Measurements from ENCODE around the gene ERMP1.
"Not testable (repeated sequence)": the region's sequence is repeated elsewhere in the genome, so short reads cannot be mapped to it uniquely, and the experiment has no call there.

ERMP1 gene

DNA sequence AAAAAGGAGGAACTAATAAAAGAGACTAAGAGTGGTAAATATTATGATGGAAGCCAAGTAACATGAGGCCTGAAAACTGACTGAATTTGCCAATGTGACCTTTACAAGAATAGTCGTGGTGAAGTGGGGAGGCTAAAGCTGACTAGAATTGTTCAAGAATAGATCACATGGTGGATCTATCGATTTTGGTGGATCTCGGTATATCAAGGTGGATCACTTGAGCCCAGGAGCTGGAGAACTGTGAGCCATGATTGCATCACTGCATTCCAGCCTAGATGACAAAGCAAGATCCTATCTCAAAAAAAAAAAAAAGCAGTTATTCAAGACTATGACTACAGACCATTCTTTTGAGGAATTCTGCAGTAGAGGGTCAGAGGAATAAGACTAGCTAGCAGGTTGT is 15.1 kb downstream of the ERMP1 start:
- DNase-seq (ENCODE audit: low spot score), result peak; percentile 26

DNA sequence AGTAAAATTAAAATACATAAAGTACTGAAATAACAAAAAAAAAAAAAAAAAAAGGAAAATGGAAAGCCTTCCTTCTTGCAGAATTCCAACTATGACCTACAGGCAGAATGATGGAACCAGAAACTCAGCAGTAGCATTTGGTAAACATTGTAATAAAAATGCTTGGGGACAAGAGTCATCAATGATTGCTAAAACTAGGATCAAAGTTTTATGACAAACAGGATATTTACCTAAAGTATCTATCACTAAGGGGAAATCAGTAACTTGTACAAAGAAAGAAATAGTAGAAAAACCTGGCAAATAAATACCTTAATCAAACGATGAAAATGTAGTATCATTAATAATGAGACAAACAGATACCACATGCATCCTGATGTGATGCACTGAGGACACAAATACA is 17.5 kb downstream of the ERMP1 start:
- no peak for DNase-seq (ENCODE audit: low spot score)

DNA sequence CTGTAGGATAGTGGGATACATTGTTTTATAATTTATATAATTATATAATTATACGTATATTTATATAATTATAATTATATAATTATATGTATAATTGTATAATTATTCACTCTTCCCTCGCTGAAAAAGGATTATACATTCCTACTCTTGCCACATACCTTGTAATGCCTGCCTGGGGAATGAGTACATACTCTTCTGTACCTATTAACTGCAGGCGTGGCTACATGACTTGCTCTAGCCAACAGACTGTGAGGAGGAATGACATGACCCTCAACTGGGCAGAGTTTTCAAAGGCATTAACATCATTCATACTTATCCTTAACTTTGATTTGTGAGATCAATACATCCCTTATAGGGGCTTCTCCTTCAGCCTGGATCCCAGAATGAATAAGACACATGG is 19.1 kb downstream of the ERMP1 start:
- DNase-seq (ENCODE audit: low spot score), result no peak

DNA sequence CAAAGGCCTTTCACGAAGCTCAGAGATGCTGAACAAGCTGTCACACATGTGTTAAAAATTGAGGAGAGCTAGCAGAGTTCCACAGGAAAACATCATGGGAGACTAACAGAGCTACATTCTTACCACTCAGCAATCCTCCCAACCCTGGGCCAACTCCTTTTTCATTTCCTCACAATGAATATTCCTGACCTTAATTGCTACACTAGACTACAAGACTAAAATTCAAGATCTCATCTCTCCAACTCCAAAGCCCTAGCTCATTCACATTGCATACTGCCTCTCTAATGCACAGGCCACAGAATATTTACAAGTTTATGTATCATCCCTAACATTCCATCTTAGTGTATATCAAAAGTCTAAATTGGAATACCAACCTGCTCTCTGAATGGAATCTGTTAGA is 21.2 kb downstream of the ERMP1 start:
- no peak for DNase-seq (ENCODE audit: low spot score)

- no peak for DNase-seq (ENCODE audit: low spot score)
Observed at GRCh38 chr9:5805478-5805877, 27.4 kb downstream of the ERMP1 start.

DNA sequence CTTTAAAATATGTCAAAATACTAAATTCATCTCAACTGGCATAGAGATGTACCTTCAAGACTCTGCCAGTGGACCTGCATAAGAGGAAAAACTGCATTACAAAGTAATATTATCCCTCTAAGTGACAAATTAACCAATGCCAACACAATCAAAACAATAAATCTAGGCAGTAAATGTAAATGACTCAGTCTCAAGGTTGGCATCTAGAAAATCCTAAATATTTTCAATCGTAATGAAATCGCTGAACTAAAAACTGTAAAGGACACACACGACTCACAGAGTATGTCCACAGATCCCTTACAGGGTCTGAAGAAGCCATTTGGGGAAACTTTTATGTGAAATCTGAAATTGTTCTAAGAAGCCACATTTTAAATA is 31.2 kb downstream of the ERMP1 start:
- DNase-seq (ENCODE audit: low spot score), result no peak

DNA sequence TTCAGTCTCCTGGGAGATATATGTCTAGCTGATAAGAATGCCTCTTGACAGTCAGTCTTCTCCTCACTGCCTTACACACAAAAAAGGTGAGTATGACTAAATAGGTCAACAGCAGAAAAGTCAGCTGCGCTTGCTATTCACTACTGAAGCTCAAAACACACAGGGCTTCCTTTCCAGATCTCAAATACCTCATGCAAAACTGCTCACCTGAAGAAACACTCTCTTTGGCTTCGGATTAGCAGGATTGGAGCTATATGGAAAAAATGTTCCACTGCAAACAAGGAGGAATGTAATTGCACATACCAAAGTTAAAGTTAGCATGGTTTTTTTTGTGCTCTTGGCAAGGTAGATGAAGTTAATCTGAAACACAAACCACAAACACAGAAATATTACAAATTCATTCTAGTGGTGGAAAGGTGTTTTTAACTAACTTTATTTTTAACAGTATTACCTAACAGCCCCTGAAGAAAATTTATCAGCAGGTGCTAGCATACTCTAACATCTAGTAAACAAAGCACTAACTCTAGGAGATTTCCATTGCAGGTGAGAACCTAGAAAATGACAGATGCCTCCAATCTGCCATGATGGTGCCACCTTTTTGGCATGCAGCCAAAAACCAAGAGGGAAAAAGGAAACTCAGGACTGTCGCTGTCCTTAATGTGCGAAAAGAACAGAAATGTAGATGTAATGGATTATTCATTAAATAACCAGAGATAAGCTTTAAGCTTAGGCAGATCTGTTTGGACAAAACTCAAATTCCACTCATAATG is 31.8 kb downstream of the ERMP1 start:
- DNase-seq (ENCODE audit: low spot score), result no peak

- DNase-seq (ENCODE audit: low spot score), result not testable (repeated sequence)
Observed at GRCh38 chr9:5800378-5800777, 32.5 kb downstream of the ERMP1 start.

DNA sequence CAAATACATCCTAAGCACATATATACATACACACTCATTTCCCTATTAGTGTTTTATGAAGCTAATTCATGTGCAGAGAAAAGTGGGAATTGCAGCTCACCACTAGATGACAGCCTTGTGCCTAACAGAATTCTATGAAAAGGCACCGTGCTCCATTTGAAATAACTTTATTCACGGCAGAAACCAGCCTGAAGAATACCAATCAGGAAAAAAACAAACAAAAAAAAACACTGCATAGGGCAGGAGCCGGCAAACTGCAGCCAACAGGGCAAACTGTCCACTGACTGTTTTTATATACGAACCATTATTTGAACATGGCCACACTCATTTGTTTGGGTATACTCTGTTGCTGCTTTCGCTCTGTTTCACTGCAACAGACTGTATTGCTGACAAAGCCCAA is 33.6 kb downstream of the ERMP1 start:
- DNase-seq (ENCODE audit: low spot score), result peak; percentile 64

DNA sequence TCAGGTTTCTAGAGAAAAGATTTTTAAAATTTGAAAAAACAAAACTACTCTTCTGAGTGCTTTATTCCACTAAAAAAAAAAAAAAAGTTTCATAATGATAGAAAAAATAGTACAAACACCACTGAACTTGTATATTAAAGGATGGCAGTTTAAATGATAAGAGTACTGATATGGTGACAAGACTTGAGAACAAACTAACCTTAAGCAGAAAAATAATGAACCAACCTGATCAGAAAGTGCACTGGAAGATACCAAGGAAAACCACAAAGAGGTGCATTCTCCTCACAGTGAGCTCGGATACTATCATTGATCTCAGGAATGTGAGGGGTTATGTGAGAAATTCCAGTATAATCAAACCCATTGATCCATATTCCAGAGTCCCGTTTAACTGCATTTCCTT is 34.3 kb downstream of the ERMP1 start:
- no peak for DNase-seq (ENCODE audit: low spot score)

- no peak for DNase-seq (ENCODE audit: low spot score)
Observed at GRCh38 chr9:5796298-5796697, 36.6 kb downstream of the ERMP1 start.

- DNase-seq (ENCODE audit: low spot score), result no peak
Observed at GRCh38 chr9:5793812-5794211, 39.1 kb downstream of the ERMP1 start.

- DNase-seq (ENCODE audit: low spot score), result no peak
Observed at GRCh38 chr9:5791870-5792269, 41.0 kb downstream of the ERMP1 start.

DNA sequence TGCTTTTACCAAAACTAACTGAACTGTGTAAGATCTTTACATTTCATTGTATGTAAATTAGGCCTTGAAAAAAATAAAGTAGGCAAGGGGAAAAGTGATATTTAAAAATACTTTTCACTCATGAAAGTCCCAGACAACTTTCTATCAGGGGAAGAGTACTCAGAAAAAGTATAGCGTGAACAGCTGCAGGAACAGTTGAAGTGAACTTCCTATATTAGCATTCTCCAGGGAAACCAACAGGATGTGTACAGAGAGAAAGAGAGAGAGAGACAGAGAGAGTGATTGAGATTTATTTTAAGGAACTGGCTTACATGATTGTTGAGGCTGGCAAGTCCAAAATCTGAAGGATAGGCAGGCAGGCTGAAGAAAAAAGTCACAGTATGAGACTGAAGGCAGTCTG is 42.0 kb downstream of the ERMP1 start:
- DNase-seq (ENCODE audit: low spot score), result no peak

GRCh38 chr9:5789489-5789888 is 43.4 kb downstream of the ERMP1 start:
- DNase-seq (ENCODE audit: low spot score), result no peak

GRCh38 chr9:5787759-5788302 is 45.1 kb downstream of the ERMP1 start:
- DNase-seq (ENCODE audit: low spot score), result no peak

- DNase-seq (ENCODE audit: low spot score), result no peak
Observed at GRCh38 chr9:5787220-5787619, 45.7 kb downstream of the ERMP1 start.

GRCh38 chr9:5786370-5787127 is 46.4 kb downstream of the ERMP1 start:
- no peak for DNase-seq (ENCODE audit: low spot score)

GRCh38 chr9:5784526-5785315 is 48.2 kb downstream of the ERMP1 start:
- no peak for DNase-seq (ENCODE audit: low spot score)

GRCh38 chr9:5783982-5784381 is 48.9 kb downstream of the ERMP1 start:
- no peak for DNase-seq (ENCODE audit: low spot score)

- DNase-seq (ENCODE audit: low spot score), result not testable (repeated sequence)
Observed at GRCh38 chr9:5783420-5783819, 49.5 kb downstream of the ERMP1 start.

GRCh38 chr9:5779705-5780218 is 53.2 kb downstream of the ERMP1 start:
- DNase-seq (ENCODE audit: low spot score), result not testable (repeated sequence)
